CD4-positive, alpha-beta T cell (primary cell): Measurements from ENCODE around the gene VSTM2B. TPM values are rescaled to one million over a fixed set of nuclear protein-coding genes. Genes with fewer than 3 reads are reported as not detected.
"Not testable (repeated sequence)": the region's sequence is repeated elsewhere in the genome, so short reads cannot be mapped to it uniquely, and the experiment has no call there.

Experiments used
- ATAC-seq: fragments of 200-7000 bp; cut with Tn5 transposase; one replicate; pipeline ENCODE4 v1.10.0; 2022; ENCODE audit warnings: mild to moderate bottlenecking; ENCODE audit not compliant: poor library complexity
- CTCF ChIA-PET: fragments of 350-600 bp; sonication (Branson Sonifier 250); formaldehyde crosslinking; loops from one replicate; lab custom pipeline; 2021; ENCODE audit warnings: antibody characterized with exemption, inconsistent platforms; lab: Charles Lee
- POLR2A ChIA-PET: fragments of 350-600 bp; sonication (Branson Sonifier 250); formaldehyde crosslinking; loops from one replicate; lab custom pipeline; 2021; ENCODE audit warnings: antibody characterized with exemption, inconsistent platforms; lab: Charles Lee
- DNase-seq, 14 experiments: peaks; one replicate each; pipeline ENCODE4 v3.0.0-alpha.2; 2013 to 2020; ENCODE audit warnings: mixed read lengths in 2 of 14
- H3K27ac ChIP-seq, 2 donors: one replicate each; pipeline versions ENCODE4 v1.5.1 to v1.7.0; 2013; ENCODE audit warnings: low read length in 2 of 2, low read depth in 1 of 2, mild to moderate bottlenecking in 1 of 2
- H3K27me3 ChIP-seq, 2 experiments: 1 replicate in 1 of 2; 2 replicates in 1 of 2; pipeline versions ENCODE4 v1.6.1 to v1.7.0; 2013; ENCODE audit warnings: low read length in 2 of 2, control low read depth in 1 of 2, mild to moderate bottlenecking in 1 of 2, moderate library complexity in 1 of 2; ENCODE audit not compliant: insufficient read depth in 2 of 2, control insufficient read depth in 1 of 2
- H3K36me3 ChIP-seq: one replicate; pipeline ENCODE4 v1.6.1; 2013; ENCODE audit warnings: low read length, control low read depth; ENCODE audit not compliant: insufficient read depth
- H3K4me1 ChIP-seq: one replicate; pipeline ENCODE4 v1.6.1; 2013; ENCODE audit warnings: low read length, control low read depth; ENCODE audit not compliant: insufficient read depth
- H3K4me3 ChIP-seq: one replicate; pipeline ENCODE4 v1.5.1; 2013; ENCODE audit warnings: mild to moderate bottlenecking, low read length, moderate library complexity
- H3K9me3 ChIP-seq, 2 experiments: 1 replicate in 1 of 2; 2 replicates in 1 of 2; pipeline versions ENCODE4 v1.6.1 to v1.7.0; 2013; ENCODE audit warnings: low read length in 2 of 2, mild to moderate bottlenecking in 2 of 2, control low read depth in 1 of 2, moderate library complexity in 1 of 2; ENCODE audit not compliant: control insufficient read depth in 1 of 2, insufficient read depth in 1 of 2
- H3K27ac Mint-ChIP-seq: one replicate; pipeline ENCODE4 v1.8.0; 2020; ENCODE audit warnings: mixed read lengths
- H3K27me3 Mint-ChIP-seq: one replicate; pipeline ENCODE4 v1.8.0; 2021; ENCODE audit warnings: mixed read lengths
- H3K36me3 Mint-ChIP-seq: one replicate; pipeline ENCODE4 v1.8.0; 2021; ENCODE audit warnings: low read depth, mixed read lengths
- H3K4me1 Mint-ChIP-seq: one replicate; pipeline ENCODE4 v1.8.0; 2021; ENCODE audit warnings: low read depth, mixed read lengths
- H3K4me3 Mint-ChIP-seq: one replicate; pipeline ENCODE4 v1.8.0; 2020; ENCODE audit warnings: mild to moderate bottlenecking, mixed read lengths
- H3K9me3 Mint-ChIP-seq: one replicate; pipeline ENCODE4 v1.8.0; 2020; ENCODE audit warnings: mixed read lengths
- CTCF ChIP-seq: fragments of 200-600 bp; IDR thresholded peaks from one replicate; pipeline ENCODE4 v1.8.0; 2022; ENCODE audit warnings: antibody characterized with exemption, mild to moderate bottlenecking
- intact Hi-C, 2 experiments: fragments of 100-400 bp; cut with DNase I in 1 of 2; cut with micrococcal nuclease in 1 of 2; formaldehyde crosslinking; loops; one replicate each; pipeline versions ENCODE4 v1.15.1 to v1.9.0; 2023 to 2025; cut with DNase I, micrococcal nuclease
- total RNA-seq, 174 experiments: library from RNA in 2 of 174; stranded (reverse) in 2 of 174; gene quantifications; one replicate each; pipeline ENCODE4 v1.2.3 and lab custom pipeline; 2021 to 2026

VSTM2B gene
- total RNA-seq, 2 experiments from 2014 or later: not detected

GRCh38 chr19:29484876-29485275 is 40.9 kb upstream of the VSTM2B start:
- H3K4me3 ChIP-seq: no peak overlapping the region
- H3K4me1 ChIP-seq: no peaks in the 10 kb centered on the region
- intact Hi-C loops: no loop called here
- Mint-ChIP-seq H3K4me3 (no peak overlapping the region), H3K27ac (no peak overlapping the region), H3K27me3 (peaks cover 54% of the 10 kb centered on the region), H3K9me3 (peaks cover 10% of the 10 kb centered on the region), H3K36me3 (no peaks in the 10 kb centered on the region), H3K4me1 (no peaks in the 10 kb centered on the region)
- peaks cover 9 to 30% of the 10 kb centered on the region in 2 experiments for H3K9me3 ChIP-seq
- POLR2A ChIA-PET: no interaction called here
- no peak overlapping the region for H3K27ac ChIP-seq
- ATAC-seq (no peak), DNase-seq (no peak)
- H3K36me3 ChIP-seq: no peaks in the 10 kb centered on the region
- TF ChIP-seq CTCF: no peak
- CTCF ChIA-PET: no interaction called here
- H3K27me3 ChIP-seq: peaks cover 4 to 15% of the 10 kb centered on the region in 2 experiments

GRCh38 chr19:29485293-29485692 is 40.5 kb upstream of the VSTM2B start:
- ATAC-seq (no peak), DNase-seq (no peak)
- no peak for TF ChIP-seq CTCF
- POLR2A ChIA-PET: no interaction called here
- Histone ChIP-seq H3K27ac (no peak overlapping the region), H3K4me3 (no peak overlapping the region), H3K36me3 (no peaks in the 10 kb centered on the region), H3K4me1 (no peaks in the 10 kb centered on the region), H3K9me3 (peaks cover 5 to 26% of the 10 kb centered on the region in 2 experiments), H3K27me3 (peaks cover 4 to 15% of the 10 kb centered on the region in 2 experiments)
- peaks cover 10% of the 10 kb centered on the region for H3K9me3 Mint-ChIP-seq
- H3K36me3 Mint-ChIP-seq: no peaks in the 10 kb centered on the region
- CTCF ChIA-PET: no interaction called here
- peaks cover 57% of the 10 kb centered on the region for H3K27me3 Mint-ChIP-seq
- H3K27ac Mint-ChIP-seq: no peak overlapping the region
- no peak overlapping the region for H3K4me3 Mint-ChIP-seq
- H3K4me1 Mint-ChIP-seq: no peaks in the 10 kb centered on the region
- intact Hi-C loops: no loop called here

GRCh38 chr19:29486961-29487360 is 38.8 kb upstream of the VSTM2B start:
- H3K36me3 Mint-ChIP-seq, H3K27ac Mint-ChIP-seq, H3K36me3 ChIP-seq, ATAC-seq, CTCF ChIA-PET, H3K4me3 ChIP-seq, H3K4me1 ChIP-seq, H3K9me3 Mint-ChIP-seq, intact Hi-C loops, H3K4me3 Mint-ChIP-seq, H3K27ac ChIP-seq, DNase-seq, H3K4me1 Mint-ChIP-seq, POLR2A ChIA-PET: not testable (repeated sequence)
- peaks cover 57% of the 10 kb centered on the region for H3K27me3 Mint-ChIP-seq
- peaks cover 10 to 13% of the 10 kb centered on the region in 2 experiments for H3K27me3 ChIP-seq
- H3K9me3 ChIP-seq: peaks cover 0 to 16% of the 10 kb centered on the region in 2 experiments

- Mint-ChIP-seq H3K36me3 (no peaks in the 10 kb centered on the region), H3K4me1 (no peaks in the 10 kb centered on the region), H3K27me3 (peaks cover 59% of the 10 kb centered on the region), H3K4me3 (no peak overlapping the region), H3K27ac (no peak overlapping the region), H3K9me3 (no peaks in the 10 kb centered on the region)
- ChIA-PET CTCF (no interaction called here), POLR2A (no interaction called here)
- Histone ChIP-seq H3K27me3 (peaks cover 12 to 13% of the 10 kb centered on the region in 2 experiments), H3K9me3 (peaks cover 0 to 16% of the 10 kb centered on the region in 2 experiments), H3K27ac (no peak overlapping the region), H3K36me3 (no peaks in the 10 kb centered on the region), H3K4me1 (no peaks in the 10 kb centered on the region), H3K4me3 (no peak overlapping the region)
- intact Hi-C loops: no loop called here
- ATAC-seq (no peak), DNase-seq (no peak)
- TF ChIP-seq CTCF: no peak
Observed at GRCh38 chr19:29487432-29487831, 38.4 kb upstream of the VSTM2B start.
